ENCODE measurements around the gene CHAT.

Gene CHAT

GRCh38 chr10:49612513-49613164 lies 1.2 kb upstream of the CHAT start:
- no CpG with 5 or more reads among the region's 29 CpGs for WGBS (ENCODE audit: insufficient coverage, insufficient read length)
- Histone ChIP-seq H3K4me3 (ENCODE audit: low read length) (no peak overlapping the region), H3K27ac (ENCODE audit: low read length) (no peak overlapping the region), H3K9me3 (ENCODE audit: control insufficient read depth, insufficient read depth, low read length) (no peaks in the 10 kb centered on the region), H3K27me3 (ENCODE audit: control insufficient read depth, insufficient read depth, low read length) (peaks cover 81% of the 10 kb centered on the region), H3K36me3 (ENCODE audit: control insufficient read depth, insufficient read depth, low read length) (no peaks in the 10 kb centered on the region), H3K4me1 (ENCODE audit: control insufficient read depth, insufficient read depth, low read length) (peaks cover 14% of the 10 kb centered on the region)
- no peak for DNase-seq (ENCODE audit: low read depth, low spot score)

GRCh38 chr10:49613165-49613881 lies 514 bp upstream of the CHAT start:
- peaks cover 74% of the 10 kb centered on the region for H3K27me3 ChIP-seq (ENCODE audit: control insufficient read depth, insufficient read depth, low read length)
- no peak overlapping the region for H3K27ac ChIP-seq (ENCODE audit: low read length)
- no peaks in the 10 kb centered on the region for H3K9me3 ChIP-seq (ENCODE audit: control insufficient read depth, insufficient read depth, low read length)
- WGBS (ENCODE audit: insufficient coverage, insufficient read length) = no CpG with 5 or more reads among the region's 23 CpGs
- H3K4me1 ChIP-seq (ENCODE audit: control insufficient read depth, insufficient read depth, low read length) = peaks cover 14% of the 10 kb centered on the region
- no peaks in the 10 kb centered on the region for H3K36me3 ChIP-seq (ENCODE audit: control insufficient read depth, insufficient read depth, low read length)
- DNase-seq (ENCODE audit: low read depth, low spot score) = no peak
- H3K4me3 ChIP-seq (ENCODE audit: low read length) = no peak overlapping the region

- H3K4me3 ChIP-seq (ENCODE audit: low read length) = peak overlapping the region; percentile 7; the same call in 1 of the 2 replicates
- no peaks in the 10 kb centered on the region for H3K36me3 ChIP-seq (ENCODE audit: control insufficient read depth, insufficient read depth, low read length)
- H3K9me3 ChIP-seq (ENCODE audit: control insufficient read depth, insufficient read depth, low read length) = no peaks in the 10 kb centered on the region
- H3K27me3 ChIP-seq (ENCODE audit: control insufficient read depth, insufficient read depth, low read length) = peaks cover 64% of the 10 kb centered on the region
- no peak overlapping the region for H3K27ac ChIP-seq (ENCODE audit: low read length)
- no CpG with 5 or more reads among the region's 49 CpGs for WGBS (ENCODE audit: insufficient coverage, insufficient read length)
- peaks cover 12% of the 10 kb centered on the region for H3K4me1 ChIP-seq (ENCODE audit: control insufficient read depth, insufficient read depth, low read length)
- DNase-seq (ENCODE audit: low read depth, low spot score) = no peak
These were observed 683 bp downstream of the CHAT start for GRCh38 chr10:49614242-49615198.

- no peak overlapping the region for H3K4me3 ChIP-seq (ENCODE audit: low read length)
- peaks cover 12% of the 10 kb centered on the region for H3K4me1 ChIP-seq (ENCODE audit: control insufficient read depth, insufficient read depth, low read length)
- no peaks in the 10 kb centered on the region for H3K36me3 ChIP-seq (ENCODE audit: control insufficient read depth, insufficient read depth, low read length)
- DNase-seq (ENCODE audit: low read depth, low spot score) = no peak
- no CpG with 5 or more reads among the region's 5 CpGs for WGBS (ENCODE audit: insufficient coverage, insufficient read length)
- no peaks in the 10 kb centered on the region for H3K9me3 ChIP-seq (ENCODE audit: control insufficient read depth, insufficient read depth, low read length)
- H3K27me3 ChIP-seq (ENCODE audit: control insufficient read depth, insufficient read depth, low read length) = peaks cover 62% of the 10 kb centered on the region
- no peak overlapping the region for H3K27ac ChIP-seq (ENCODE audit: low read length)
These were observed 1.4 kb downstream of the CHAT start for GRCh38 chr10:49615213-49615612.

- Histone ChIP-seq H3K27me3 (ENCODE audit: control insufficient read depth, insufficient read depth, low read length) (peaks cover 58% of the 10 kb centered on the region), H3K4me1 (ENCODE audit: control insufficient read depth, insufficient read depth, low read length) (peaks cover 11% of the 10 kb centered on the region), H3K4me3 (ENCODE audit: low read length) (no peak overlapping the region), H3K9me3 (ENCODE audit: control insufficient read depth, insufficient read depth, low read length) (no peaks in the 10 kb centered on the region), H3K27ac (ENCODE audit: low read length) (no peak overlapping the region), H3K36me3 (ENCODE audit: control insufficient read depth, insufficient read depth, low read length) (no peaks in the 10 kb centered on the region)
- no CpG with 5 or more reads among the region's 5 CpGs for WGBS (ENCODE audit: insufficient coverage, insufficient read length)
- DNase-seq (ENCODE audit: low read depth, low spot score) = no peak
These were observed 1.9 kb downstream of the CHAT start for GRCh38 chr10:49615721-49616120.

GRCh38 chr10:49616421-49617101 lies 2.7 kb downstream of the CHAT start:
- Histone ChIP-seq H3K27me3 (ENCODE audit: control insufficient read depth, insufficient read depth, low read length) (peaks cover 49% of the 10 kb centered on the region), H3K36me3 (ENCODE audit: control insufficient read depth, insufficient read depth, low read length) (no peaks in the 10 kb centered on the region), H3K9me3 (ENCODE audit: control insufficient read depth, insufficient read depth, low read length) (no peaks in the 10 kb centered on the region), H3K27ac (ENCODE audit: low read length) (no peak overlapping the region), H3K4me3 (ENCODE audit: low read length) (no peak overlapping the region), H3K4me1 (ENCODE audit: control insufficient read depth, insufficient read depth, low read length) (peaks cover 5% of the 10 kb centered on the region)
- WGBS (ENCODE audit: insufficient coverage, insufficient read length) = no CpG with 5 or more reads among the region's 6 CpGs
- no peak for DNase-seq (ENCODE audit: low read depth, low spot score)

- no peak overlapping the region for H3K27ac ChIP-seq (ENCODE audit: low read length)
- H3K4me1 ChIP-seq (ENCODE audit: control insufficient read depth, insufficient read depth, low read length) = peaks cover 2% of the 10 kb centered on the region; the same call in 1 of the 2 replicates
- H3K36me3 ChIP-seq (ENCODE audit: control insufficient read depth, insufficient read depth, low read length) = no peaks in the 10 kb centered on the region
- no peak overlapping the region for H3K4me3 ChIP-seq (ENCODE audit: low read length)
- no peak for DNase-seq (ENCODE audit: low read depth, low spot score)
- H3K27me3 ChIP-seq (ENCODE audit: control insufficient read depth, insufficient read depth, low read length) = peaks cover 41% of the 10 kb centered on the region
- WGBS (ENCODE audit: insufficient coverage, insufficient read length) = no CpG with 5 or more reads among the region's 7 CpGs
- H3K9me3 ChIP-seq (ENCODE audit: control insufficient read depth, insufficient read depth, low read length) = no peaks in the 10 kb centered on the region
These were observed 3.5 kb downstream of the CHAT start for GRCh38 chr10:49617121-49618020.

GRCh38 chr10:49618821-49619220 lies 5.0 kb downstream of the CHAT start:
- Histone ChIP-seq H3K27ac (ENCODE audit: low read length) (no peak overlapping the region), H3K36me3 (ENCODE audit: control insufficient read depth, insufficient read depth, low read length) (no peaks in the 10 kb centered on the region), H3K4me3 (ENCODE audit: low read length) (no peak overlapping the region), H3K9me3 (ENCODE audit: control insufficient read depth, insufficient read depth, low read length) (no peaks in the 10 kb centered on the region), H3K4me1 (ENCODE audit: control insufficient read depth, insufficient read depth, low read length) (peaks cover 2% of the 10 kb centered on the region; the same call in 1 of the 2 replicates), H3K27me3 (ENCODE audit: control insufficient read depth, insufficient read depth, low read length) (peaks cover 28% of the 10 kb centered on the region)
- no peak for DNase-seq (ENCODE audit: low read depth, low spot score)
- WGBS (ENCODE audit: insufficient coverage, insufficient read length) = no CpG with 5 or more reads among the region's 2 CpGs

GRCh38 chr10:49619613-49620012 lies 5.8 kb downstream of the CHAT start:
- H3K36me3 ChIP-seq (ENCODE audit: control insufficient read depth, insufficient read depth, low read length) = no peaks in the 10 kb centered on the region
- no peak overlapping the region for H3K27ac ChIP-seq (ENCODE audit: low read length)
- DNase-seq (ENCODE audit: low read depth, low spot score) = no peak
- no peaks in the 10 kb centered on the region for H3K9me3 ChIP-seq (ENCODE audit: control insufficient read depth, insufficient read depth, low read length)
- peaks cover 2% of the 10 kb centered on the region; the same call in 1 of the 2 replicates for H3K4me1 ChIP-seq (ENCODE audit: control insufficient read depth, insufficient read depth, low read length)
- peaks cover 21% of the 10 kb centered on the region for H3K27me3 ChIP-seq (ENCODE audit: control insufficient read depth, insufficient read depth, low read length)
- no peak overlapping the region for H3K4me3 ChIP-seq (ENCODE audit: low read length)
- no CpG with 5 or more reads among the region's 10 CpGs for WGBS (ENCODE audit: insufficient coverage, insufficient read length)

Data from iPS DF 6.9 (cell line).